ENCODE results near the gene OR10H1.

OR10H1 gene, protein sequence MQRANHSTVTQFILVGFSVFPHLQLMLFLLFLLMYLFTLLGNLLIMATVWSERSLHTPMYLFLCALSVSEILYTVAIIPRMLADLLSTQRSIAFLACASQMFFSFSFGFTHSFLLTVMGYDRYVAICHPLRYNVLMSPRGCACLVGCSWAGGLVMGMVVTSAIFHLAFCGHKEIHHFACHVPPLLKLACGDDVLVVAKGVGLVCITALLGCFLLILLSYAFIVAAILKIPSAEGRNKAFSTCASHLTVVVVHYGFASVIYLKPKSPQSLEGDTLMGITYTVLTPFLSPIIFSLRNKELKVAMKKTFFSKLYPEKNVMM
- long read RNA-seq: 0 reads

GRCh38 chr19:15815306-15815705 lies at the start of gene OR10H1:
Gene OR10H1 (minus strand): TSS chr19:15815664. CDS start chr19:15808037, 7,627 bp downstream.
- Histone ChIP-seq H3K27ac (replicated peaks) (no peak within 1 kb of the TSS), H3K27me3 (ENCODE audit: insufficient read depth, poor library complexity, severe bottlenecking) (no peaks in the 10 kb centered on the region), H3K4me3 (replicated peaks; ENCODE audit: insufficient read depth, low read length) (no peak within 1 kb of the TSS)
- TF ChIP-seq, protein P1, sequence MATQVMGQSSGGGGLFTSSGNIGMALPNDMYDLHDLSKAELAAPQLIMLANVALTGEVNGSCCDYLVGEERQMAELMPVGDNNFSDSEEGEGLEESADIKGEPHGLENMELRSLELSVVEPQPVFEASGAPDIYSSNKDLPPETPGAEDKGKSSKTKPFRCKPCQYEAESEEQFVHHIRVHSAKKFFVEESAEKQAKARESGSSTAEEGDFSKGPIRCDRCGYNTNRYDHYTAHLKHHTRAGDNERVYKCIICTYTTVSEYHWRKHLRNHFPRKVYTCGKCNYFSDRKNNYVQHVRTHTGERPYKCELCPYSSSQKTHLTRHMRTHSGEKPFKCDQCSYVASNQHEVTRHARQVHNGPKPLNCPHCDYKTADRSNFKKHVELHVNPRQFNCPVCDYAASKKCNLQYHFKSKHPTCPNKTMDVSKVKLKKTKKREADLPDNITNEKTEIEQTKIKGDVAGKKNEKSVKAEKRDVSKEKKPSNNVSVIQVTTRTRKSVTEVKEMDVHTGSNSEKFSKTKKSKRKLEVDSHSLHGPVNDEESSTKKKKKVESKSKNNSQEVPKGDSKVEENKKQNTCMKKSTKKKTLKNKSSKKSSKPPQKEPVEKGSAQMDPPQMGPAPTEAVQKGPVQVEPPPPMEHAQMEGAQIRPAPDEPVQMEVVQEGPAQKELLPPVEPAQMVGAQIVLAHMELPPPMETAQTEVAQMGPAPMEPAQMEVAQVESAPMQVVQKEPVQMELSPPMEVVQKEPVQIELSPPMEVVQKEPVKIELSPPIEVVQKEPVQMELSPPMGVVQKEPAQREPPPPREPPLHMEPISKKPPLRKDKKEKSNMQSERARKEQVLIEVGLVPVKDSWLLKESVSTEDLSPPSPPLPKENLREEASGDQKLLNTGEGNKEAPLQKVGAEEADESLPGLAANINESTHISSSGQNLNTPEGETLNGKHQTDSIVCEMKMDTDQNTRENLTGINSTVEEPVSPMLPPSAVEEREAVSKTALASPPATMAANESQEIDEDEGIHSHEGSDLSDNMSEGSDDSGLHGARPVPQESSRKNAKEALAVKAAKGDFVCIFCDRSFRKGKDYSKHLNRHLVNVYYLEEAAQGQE (IDR thresholded peaks at IDR 0.05; ENCODE audit: insufficient replicate concordance, low read depth): no peak
- no peak for TF ChIP-seq SPI1 (IDR thresholded peaks at IDR 0.05; ENCODE audit: borderline replicate concordance, low read depth)
- no peak for TF ChIP-seq CTCF (IDR thresholded peaks at IDR 0.05; ENCODE audit: insufficient read depth, low read length)
- TF ChIP-seq GABPA (IDR thresholded peaks at IDR 0.05; ENCODE audit: low read depth): no peak
- DNase-seq (ENCODE audit: low read depth in 1 of 2, low spot score in 1 of 2): no peak

GRCh38 chr19:15864824-15865223 lies 49.4 kb upstream of the OR10H1 start:
- Histone ChIP-seq H3K4me3 (replicated peaks; ENCODE audit: insufficient read depth, low read length) (no peak overlapping the region), H3K27ac (replicated peaks) (no peak overlapping the region), H3K27me3 (ENCODE audit: insufficient read depth, poor library complexity, severe bottlenecking) (no peaks in the 10 kb centered on the region)
- TF ChIP-seq POLR2AphosphoS5 (IDR thresholded peaks at IDR 0.05; ENCODE audit: low read depth): no peak
- TF ChIP-seq, protein P1 (IDR thresholded peaks at IDR 0.05; ENCODE audit: insufficient replicate concordance, low read depth): no peak
- DNase-seq (ENCODE audit: low read depth in 1 of 2, low spot score in 1 of 2): no peak

- DNase-seq (ENCODE audit: low read depth in 1 of 2, low spot score in 1 of 2): no peak
- TF ChIP-seq POLR2AphosphoS5 (IDR thresholded peaks at IDR 0.05; ENCODE audit: low read depth): no peak
- TF ChIP-seq CTCF (IDR thresholded peaks at IDR 0.05; ENCODE audit: insufficient read depth, low read length): no peak
- TF ChIP-seq SPI1 (IDR thresholded peaks at IDR 0.05; ENCODE audit: borderline replicate concordance, low read depth): no peak
- TF ChIP-seq, protein P1 (IDR thresholded peaks at IDR 0.05; ENCODE audit: insufficient replicate concordance, low read depth): no peak
- no peak for TF ChIP-seq GABPA (IDR thresholded peaks at IDR 0.05; ENCODE audit: low read depth)
- Histone ChIP-seq H3K27me3 (ENCODE audit: insufficient read depth, poor library complexity, severe bottlenecking) (no peaks in the 10 kb centered on the region), H3K27ac (replicated peaks) (no peak overlapping the region), H3K4me3 (replicated peaks; ENCODE audit: insufficient read depth, low read length) (no peak overlapping the region)
Observed at GRCh38 chr19:15863272-15863671, 47.8 kb upstream of the OR10H1 start.

Data from HL-60 (cell line).